ENCODE results near the gene APLF. TPM values are rescaled to one million over a fixed set of nuclear protein-coding genes. Genes with fewer than 3 reads are reported as not detected.

APLF gene
- total and polyA plus RNA-seq, 2 of the 8 experiments (the other 6 are each of a cell fraction or from before 2014, with no cell fraction given) = 4.4 to 7.3 TPM

- Histone ChIP-seq H3K79me2 (ENCODE audit: control insufficient read depth in 1 of 2, insufficient read depth in 2 of 2, low read length in 2 of 2) (no peaks in the 10 kb centered on the region; a peak in 1 of 4 replicates), H3K23ac (ENCODE audit: insufficient read length) (no peak overlapping the region), H3K9me3 (ENCODE audit: insufficient read depth in 2 of 2, low read depth in 1 of 2, low read length in 1 of 2) (no peaks in the 10 kb centered on the region), H2BK12ac (ENCODE audit: low read depth, low read length) (no peak overlapping the region), H2AK5ac (ENCODE audit: low read depth, low read length) (no peak overlapping the region), H2BK5ac (ENCODE audit: low read depth, low read length) (no peak overlapping the region), H3K4ac (replicated peaks; ENCODE audit: insufficient read length, low read depth, low read length) (no peak overlapping the region), H2AFZ (ENCODE audit: low read length) (no peak overlapping the region), H3K79me1 (ENCODE audit: low read depth, low read length) (no peaks in the 10 kb centered on the region), H3K36me3 (ENCODE audit: control insufficient read depth in 2 of 4, insufficient read depth in 4 of 4, low read length in 3 of 4) (no peaks in the 10 kb centered on the region), H2BK15ac (ENCODE audit: low read length) (no peak overlapping the region), H3K9ac (replicated peaks in 1 of 4; ENCODE audit: extremely low read depth in 1 of 4, low read depth in 3 of 4, low read length in 3 of 4) (no peak overlapping the region), H3K4me2 (ENCODE audit: insufficient read depth in 1 of 2, low read depth in 2 of 2, low read length in 2 of 2) (no peak overlapping the region), H2BK20ac (ENCODE audit: low read length) (no peak overlapping the region), H2BK120ac (replicated peaks; ENCODE audit: low read depth, low read length) (no peak overlapping the region), H3K4me3 (ENCODE audit: extremely low read depth in 1 of 4, insufficient read depth in 2 of 4, low read depth in 3 of 4, low read length in 4 of 4) (no peak overlapping the region), H4K5ac (ENCODE audit: insufficient read length, low read depth, low read length) (no peak overlapping the region), H4K91ac (replicated peaks; ENCODE audit: insufficient read length, low read length) (no peak overlapping the region), H3K18ac (ENCODE audit: extremely low read depth, low read length) (no peak overlapping the region), H3K23me2 (ENCODE audit: low read depth, low read length) (peaks cover 2% of the 10 kb centered on the region; the same call in 1 of the 2 replicates), H4K20me1 (replicated peaks in 1 of 2; ENCODE audit: control insufficient read depth in 1 of 2, insufficient read depth in 2 of 2, low read length in 2 of 2) (no peaks in the 10 kb centered on the region), H3K27me3 (replicated peaks in 1 of 4; ENCODE audit: control insufficient read depth in 3 of 4, extremely low read depth in 1 of 4, insufficient read depth in 3 of 4, low read length in 3 of 4) (no peaks in the 10 kb centered on the region), H3K4me1 (replicated peaks in 1 of 4; ENCODE audit: control insufficient read depth in 3 of 4, insufficient read depth in 4 of 4, low read length in 3 of 4) (no peaks in the 10 kb centered on the region; a peak in 1 of 7 replicates), H3K14ac (ENCODE audit: insufficient read length) (no peak overlapping the region), H4K8ac (ENCODE audit: extremely low read depth, insufficient read depth, low read length) (no peak overlapping the region), H3K56ac (replicated peaks; ENCODE audit: insufficient read length, low read depth, low read length) (no peak overlapping the region), H3K27ac (ENCODE audit: low read depth, low read length) (no peak overlapping the region)
- FAIRE-seq (peak; percentile 82), DNase-seq (ENCODE audit: low read depth in 1 of 2, low spot score in 2 of 2) (no peak)
- TF ChIP-seq CTCF (IDR thresholded peaks at IDR 0.05; ENCODE audit: control extremely low read depth in 1 of 3, insufficient read depth in 1 of 3, low read depth in 1 of 3, low read length in 3 of 3) (peak in 2 of 3 experiments; percentile 57 to 64; a peak in 3 of 4 replicates), ASH2L (IDR thresholded peaks at IDR 0.05; ENCODE audit: low read length) (no peak), KDM4A (IDR thresholded peaks at IDR 0.05; ENCODE audit: low read depth, low read length, severe bottlenecking) (no peak), RAD21 (IDR thresholded peaks at IDR 0.05 in 1 of 2, conservative IDR thresholded peaks at IDR 0.05 in 1 of 2; ENCODE audit: low read depth in 2 of 2, low read length in 2 of 2) (peak; percentile 87 to 89), TBP (IDR thresholded peaks at IDR 0.05; ENCODE audit: low read depth, low read length) (no peak), CEBPB (IDR thresholded peaks at IDR 0.05; ENCODE audit: low read depth, low read length) (no peak), SP1 (IDR thresholded peaks at IDR 0.05; ENCODE audit: low read depth, low read length) (no peak), NANOG (IDR thresholded peaks at IDR 0.05; ENCODE audit: insufficient read depth, low read depth, low read length, poor library complexity, severe bottlenecking) (no peak), E2F6 (IDR thresholded peaks at IDR 0.05) (no peak)
- WGBS, 2 experiments (ENCODE audit: extremely low coverage in 1 of 2, insufficient coverage in 1 of 2, insufficient read length in 1 of 2, insufficient replicate concordance in 2 of 2, low coverage in 1 of 2, low lambda C conversion rate in 2 of 2, missing lambda C conversion rate in 1 of 2) = 74% methylated on average over 1 of the region's 1 CpG; no CpG with 5 or more reads in 1 of the 2 experiments
- ChIA-PET POLR2A (ENCODE audit: partially characterized antibody) (interaction anchor here (0.7 to 1.1 kb wide), 2 partner anchors 15 to 33 kb away, joined by 3 to 4 read pairs; no protein-coding TSS in a partner anchor), CTCF (ENCODE audit: partially characterized antibody) (interaction anchor here (0.6 to 5.8 kb wide), 43 partner anchors 10 to 893 kb away, joined by 3 to 46 read pairs (median 4); no protein-coding TSS in a partner anchor)
Observed at GRCh38 chr2:68463287-68463877, 4.0 kb upstream of the APLF start.
